OCI-LY7 (cell line): Measurements from ENCODE around the gene LRRC47.

Experiments used
- CTCF ChIP-seq: fragments of 200-600 bp; sonication (generic); conservative IDR thresholded peaks from 2 replicates; pipeline ENCODE4 v1.5.1; 2014; ENCODE audit warnings: mild to moderate bottlenecking, antibody characterized with exemption, low read length, moderate library complexity, mixed read lengths
- EZH2phosphoT487 ChIP-seq: fragments of 200-600 bp; sonication (generic); IDR thresholded peaks from 2 replicates; pipeline ENCODE4 v1.6.1; 2018; ENCODE audit warnings: low read depth, borderline replicate concordance, mild to moderate bottlenecking, mixed run types, antibody characterized with exemption, low read length, moderate library complexity, mixed read lengths

GRCh38 chr1:3741566-3742438 is 54.5 kb downstream of the LRRC47 start:
- TF ChIP-seq CTCF (no peak), EZH2phosphoT487 (no peak)
